DND-41 (cell line): ENCODE results near the gene DPYD.

Experiments
- CTCF ChIP-seq: IDR thresholded peaks from 2 replicates; pipeline ENCODE4 v1.5.1; 2012; ENCODE audit warnings: borderline replicate concordance, low read length, moderate library complexity, mild to moderate bottlenecking; ENCODE audit not compliant: poor library complexity, severe bottlenecking; ENCODE audit errors: extremely low read depth
- EZH2 ChIP-seq: IDR thresholded peaks from 3 replicates; pipeline ENCODE4 v1.6.1; 2012; ENCODE audit warnings: borderline replicate concordance, low read depth, mild to moderate bottlenecking, moderate library complexity, low read length, inconsistent platforms; ENCODE audit not compliant: severe bottlenecking

DNA sequence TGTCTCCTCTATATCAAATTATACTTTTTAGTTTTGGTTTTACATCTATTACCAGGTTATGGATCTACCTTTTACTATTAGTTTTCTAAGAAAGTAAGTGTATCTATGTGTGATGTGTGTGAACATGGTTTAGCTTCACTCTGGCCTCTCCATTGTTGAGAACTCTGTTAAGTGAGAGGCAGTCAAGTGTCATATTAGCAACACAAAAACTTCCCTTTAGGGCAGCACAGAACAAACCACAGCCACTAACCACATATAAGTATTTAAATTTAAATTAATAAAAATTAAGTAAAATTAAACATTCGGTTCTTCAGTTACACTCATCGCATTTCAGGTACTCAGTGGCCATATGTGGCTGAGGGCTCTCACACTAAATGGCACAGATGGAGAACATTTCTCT is 96.6 kb downstream of the DPYD start:
- TF ChIP-seq CTCF, result no peak
- no peak for TF ChIP-seq EZH2
